HL-60 (cell line): ENCODE data around the gene CFAP58.

Experiments
- CTCF ChIP-seq: IDR thresholded peaks from one replicate; pipeline ENCODE4 v1.5.1; 2011; ENCODE audit warnings: low read length, control low read depth, inconsistent platforms; ENCODE audit not compliant: insufficient read depth
- POLR2AphosphoS5 ChIP-seq: IDR thresholded peaks from 2 replicates; pipeline ENCODE4 v1.6.1; 2012; ENCODE audit warnings: low read depth

GRCh38 chr10:104311184-104311720, 42.4 kb upstream of the CFAP58 start:
- TF ChIP-seq CTCF (no peak), POLR2AphosphoS5 (no peak)
